Measurements from ENCODE around the gene XYLT1.

DNA sequence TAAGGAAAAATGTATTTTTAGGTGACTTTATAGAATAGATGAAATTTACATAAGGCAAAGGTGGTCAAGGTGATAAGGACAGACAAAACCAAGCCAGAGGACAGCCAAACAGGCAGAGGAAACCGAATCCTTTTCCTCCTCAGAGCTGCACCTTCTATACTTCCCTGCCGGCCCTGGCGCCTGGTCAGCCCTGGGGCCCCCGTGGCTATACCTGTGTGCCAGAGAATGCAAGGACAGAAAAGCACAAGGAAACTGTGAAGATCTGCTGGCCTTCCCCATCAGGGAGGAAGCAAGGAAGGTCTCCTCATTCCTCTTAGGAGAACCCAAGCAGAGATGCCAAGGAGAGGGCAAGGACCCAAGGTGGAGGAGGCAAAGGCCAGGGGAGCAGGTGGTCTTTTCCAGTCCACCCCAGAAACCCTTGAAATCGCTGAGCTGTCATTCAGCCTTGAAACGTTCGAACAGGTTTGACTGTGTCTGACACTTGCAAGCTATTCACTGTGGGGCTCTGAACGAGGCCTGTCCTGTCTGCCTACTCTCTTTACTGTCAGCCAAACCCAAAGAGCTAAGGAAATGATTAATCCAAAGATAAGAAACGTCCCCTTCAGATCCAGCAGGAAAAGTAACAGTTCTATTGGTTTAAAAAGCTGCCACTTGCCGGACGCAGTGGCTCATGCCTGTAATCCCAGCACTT lies 114.4 kb downstream of the XYLT1 start:
- TF ChIP-seq, protein P1, sequence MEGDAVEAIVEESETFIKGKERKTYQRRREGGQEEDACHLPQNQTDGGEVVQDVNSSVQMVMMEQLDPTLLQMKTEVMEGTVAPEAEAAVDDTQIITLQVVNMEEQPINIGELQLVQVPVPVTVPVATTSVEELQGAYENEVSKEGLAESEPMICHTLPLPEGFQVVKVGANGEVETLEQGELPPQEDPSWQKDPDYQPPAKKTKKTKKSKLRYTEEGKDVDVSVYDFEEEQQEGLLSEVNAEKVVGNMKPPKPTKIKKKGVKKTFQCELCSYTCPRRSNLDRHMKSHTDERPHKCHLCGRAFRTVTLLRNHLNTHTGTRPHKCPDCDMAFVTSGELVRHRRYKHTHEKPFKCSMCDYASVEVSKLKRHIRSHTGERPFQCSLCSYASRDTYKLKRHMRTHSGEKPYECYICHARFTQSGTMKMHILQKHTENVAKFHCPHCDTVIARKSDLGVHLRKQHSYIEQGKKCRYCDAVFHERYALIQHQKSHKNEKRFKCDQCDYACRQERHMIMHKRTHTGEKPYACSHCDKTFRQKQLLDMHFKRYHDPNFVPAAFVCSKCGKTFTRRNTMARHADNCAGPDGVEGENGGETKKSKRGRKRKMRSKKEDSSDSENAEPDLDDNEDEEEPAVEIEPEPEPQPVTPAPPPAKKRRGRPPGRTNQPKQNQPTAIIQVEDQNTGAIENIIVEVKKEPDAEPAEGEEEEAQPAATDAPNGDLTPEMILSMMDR (IDR thresholded peaks at IDR 0.05), result no peak
- TF ChIP-seq POLR2AphosphoS5 (IDR thresholded peaks at IDR 0.05; ENCODE audit: low read depth, low read length), result no peak
- TF ChIP-seq TAF1 (IDR thresholded peaks at IDR 0.05; ENCODE audit: borderline replicate concordance, low read depth, low read length), result no peak
- no peak for TF ChIP-seq USF2 (IDR thresholded peaks at IDR 0.05; ENCODE audit: borderline replicate concordance, low read depth, low read length)
- TF ChIP-seq MXI1 (IDR thresholded peaks at IDR 0.05; ENCODE audit: low read depth, low read length), result no peak
- TF ChIP-seq, protein P2, sequence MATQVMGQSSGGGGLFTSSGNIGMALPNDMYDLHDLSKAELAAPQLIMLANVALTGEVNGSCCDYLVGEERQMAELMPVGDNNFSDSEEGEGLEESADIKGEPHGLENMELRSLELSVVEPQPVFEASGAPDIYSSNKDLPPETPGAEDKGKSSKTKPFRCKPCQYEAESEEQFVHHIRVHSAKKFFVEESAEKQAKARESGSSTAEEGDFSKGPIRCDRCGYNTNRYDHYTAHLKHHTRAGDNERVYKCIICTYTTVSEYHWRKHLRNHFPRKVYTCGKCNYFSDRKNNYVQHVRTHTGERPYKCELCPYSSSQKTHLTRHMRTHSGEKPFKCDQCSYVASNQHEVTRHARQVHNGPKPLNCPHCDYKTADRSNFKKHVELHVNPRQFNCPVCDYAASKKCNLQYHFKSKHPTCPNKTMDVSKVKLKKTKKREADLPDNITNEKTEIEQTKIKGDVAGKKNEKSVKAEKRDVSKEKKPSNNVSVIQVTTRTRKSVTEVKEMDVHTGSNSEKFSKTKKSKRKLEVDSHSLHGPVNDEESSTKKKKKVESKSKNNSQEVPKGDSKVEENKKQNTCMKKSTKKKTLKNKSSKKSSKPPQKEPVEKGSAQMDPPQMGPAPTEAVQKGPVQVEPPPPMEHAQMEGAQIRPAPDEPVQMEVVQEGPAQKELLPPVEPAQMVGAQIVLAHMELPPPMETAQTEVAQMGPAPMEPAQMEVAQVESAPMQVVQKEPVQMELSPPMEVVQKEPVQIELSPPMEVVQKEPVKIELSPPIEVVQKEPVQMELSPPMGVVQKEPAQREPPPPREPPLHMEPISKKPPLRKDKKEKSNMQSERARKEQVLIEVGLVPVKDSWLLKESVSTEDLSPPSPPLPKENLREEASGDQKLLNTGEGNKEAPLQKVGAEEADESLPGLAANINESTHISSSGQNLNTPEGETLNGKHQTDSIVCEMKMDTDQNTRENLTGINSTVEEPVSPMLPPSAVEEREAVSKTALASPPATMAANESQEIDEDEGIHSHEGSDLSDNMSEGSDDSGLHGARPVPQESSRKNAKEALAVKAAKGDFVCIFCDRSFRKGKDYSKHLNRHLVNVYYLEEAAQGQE (IDR thresholded peaks at IDR 0.05; ENCODE audit: low read depth, low read length), result no peak
- no peak for TF ChIP-seq NRF1 (IDR thresholded peaks at IDR 0.05; ENCODE audit: low read depth, low read length)
- no peak for TF ChIP-seq EP300 (IDR thresholded peaks at IDR 0.05; ENCODE audit: borderline replicate concordance in 1 of 2, low read depth in 1 of 2, low read length in 1 of 2)

Data from SK-N-SH (cell line).